Activated T-cell treated with anti-CD3 and anti-CD28 coated beads, Interleukin-2, amount 50 U/mL, for 48 hours (primary cell): ENCODE results near the gene KMT2E.

Experiments
- DNase-seq, 2 experiments: peaks; one replicate each; pipeline ENCODE4 v3.0.0-alpha.2; 2020

The KMT2E gene

GRCh38 chr7:105133986-105134655, 120.1 kb downstream of the KMT2E start:
- no peak for DNase-seq

- no peak for DNase-seq
Observed at GRCh38 chr7:105136221-105136620, 122.2 kb downstream of the KMT2E start.

GRCh38 chr7:105137898-105138297, 123.9 kb downstream of the KMT2E start:
- no peak for DNase-seq

GRCh38 chr7:105139381-105139780, 125.4 kb downstream of the KMT2E start:
- no peak for DNase-seq

DNA sequence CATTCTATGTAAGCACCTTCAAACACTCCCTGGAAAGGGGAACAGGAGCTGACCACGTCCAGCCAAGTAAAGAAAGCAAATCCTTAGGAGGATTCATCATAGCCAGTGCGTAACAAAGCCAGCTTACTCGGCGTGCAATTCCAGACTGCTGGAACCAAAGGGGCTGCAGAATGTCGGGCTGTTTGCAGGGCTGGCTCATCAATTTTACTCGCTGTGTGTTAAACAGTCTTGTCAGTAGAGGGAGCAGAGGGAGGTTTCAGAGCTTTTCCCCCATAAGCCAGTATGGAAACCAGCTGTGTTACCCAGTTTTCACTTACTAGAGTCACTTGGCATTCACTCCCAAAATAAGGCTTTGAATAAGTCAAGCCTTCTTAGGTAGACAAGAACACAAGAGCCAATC, 127.1 kb downstream of the KMT2E start:
- DNase-seq: no peak

DNA sequence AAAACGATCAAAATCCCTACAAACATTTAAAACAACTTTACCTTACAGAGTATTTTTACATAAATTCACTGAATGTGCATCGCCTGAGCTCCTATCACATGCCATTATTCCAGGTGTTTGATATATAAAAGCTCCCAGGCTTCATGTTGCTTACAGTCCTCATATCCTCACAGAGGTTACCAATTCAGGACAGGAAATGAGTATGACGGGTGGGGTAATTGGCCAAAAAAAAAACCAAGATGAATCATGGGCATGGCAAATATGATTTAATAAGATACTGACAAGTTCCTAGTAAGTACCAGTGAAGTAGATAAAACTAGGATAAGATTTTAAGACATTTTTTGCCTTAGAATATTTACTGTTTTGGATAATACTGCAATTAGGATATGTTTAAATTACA, 135.8 kb downstream of the KMT2E start:
- DNase-seq: no peak

DNA sequence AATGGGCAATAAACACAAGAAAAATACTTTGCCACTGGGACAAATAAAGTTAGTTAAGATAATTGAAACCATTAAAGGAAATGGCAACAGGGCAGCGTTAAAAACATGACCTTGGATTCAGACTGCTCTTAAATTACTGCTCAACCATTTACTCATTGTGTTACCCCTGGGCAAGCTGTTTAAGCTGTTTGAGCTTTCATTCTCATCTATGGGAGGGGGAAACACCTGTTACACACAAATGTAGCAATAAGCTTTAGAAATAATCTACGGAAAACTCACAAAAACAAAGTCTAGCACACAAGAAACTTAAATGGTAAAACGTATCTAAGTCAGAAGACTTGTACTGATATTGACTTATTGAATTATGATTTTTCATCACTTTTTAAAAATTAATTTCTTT, 137.1 kb downstream of the KMT2E start:
- no peak for DNase-seq

GRCh38 chr7:105153531-105153930, 139.5 kb downstream of the KMT2E start:
- no peak for DNase-seq

DNA sequence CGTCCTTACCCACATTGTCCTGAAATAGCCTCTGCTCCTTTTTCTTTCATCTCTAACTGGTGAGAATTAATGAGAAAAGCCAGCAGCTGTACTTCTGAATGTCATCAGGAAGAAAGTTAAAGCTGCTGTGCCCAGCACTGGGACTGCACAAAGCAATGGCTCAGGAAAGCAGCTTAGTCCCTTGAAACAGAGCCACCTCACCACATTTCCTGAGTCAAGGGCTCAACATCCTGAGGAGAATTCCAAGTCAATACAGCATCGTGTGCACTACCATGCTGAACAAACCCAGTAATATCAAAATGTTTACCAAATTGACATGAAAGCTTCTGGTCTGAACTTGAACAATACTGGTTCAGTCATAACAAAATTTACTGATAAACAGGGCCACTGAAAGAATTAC, 140.1 kb downstream of the KMT2E start:
- DNase-seq: no peak

GRCh38 chr7:105156731-105157130, 142.7 kb downstream of the KMT2E start:
- no peak for DNase-seq

DNA sequence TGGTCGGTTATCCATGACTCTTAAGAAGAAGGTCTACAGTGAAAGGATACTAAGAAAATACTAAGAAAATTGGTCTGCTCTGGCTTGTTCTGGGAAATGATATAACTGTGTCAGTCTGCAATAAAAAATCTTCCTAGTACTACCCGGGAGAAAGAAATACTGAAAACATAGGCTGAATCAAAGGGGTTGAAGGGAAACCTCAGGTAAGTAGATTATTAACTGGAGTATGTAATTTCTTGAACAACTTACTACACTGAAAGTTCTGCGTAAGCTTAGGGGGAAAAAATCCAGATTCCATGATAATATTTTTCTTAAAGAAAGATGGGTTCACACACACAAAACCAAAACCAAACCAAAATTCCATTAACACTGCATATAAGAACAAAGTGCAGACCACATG, 143.3 kb downstream of the KMT2E start:
- DNase-seq: no peak

DNA sequence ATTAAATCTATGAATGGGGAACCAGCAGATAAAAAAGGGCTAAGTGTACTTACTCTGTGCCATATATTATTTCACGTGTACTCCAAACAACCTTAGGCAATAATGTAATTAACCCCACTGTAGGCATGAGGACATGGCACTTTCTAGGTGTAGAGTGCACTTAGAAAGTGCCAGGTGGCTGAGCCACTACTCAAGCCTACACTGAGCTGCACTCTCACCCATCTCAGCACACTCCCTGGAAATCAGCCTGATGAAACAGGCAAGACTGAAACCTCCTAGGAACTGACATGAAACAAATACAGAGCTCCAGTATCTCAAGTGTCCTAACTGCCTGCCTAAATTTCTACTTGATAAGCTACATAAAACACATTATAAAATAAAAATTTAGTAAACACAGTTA, 147.4 kb downstream of the KMT2E start:
- no peak for DNase-seq
